Testis (tissue), 3 donors: ENCODE results near the gene LMBR1L. TPM values are rescaled to one million over a fixed set of nuclear protein-coding genes. Genes with fewer than 3 reads are reported as not detected.
A peak's percentile ranks its signal among the peaks of the same experiment; 100 is the strongest.

Source experiments
- DNase-seq: peaks from one replicate; pipeline ENCODE4 v3.0.0-alpha.2; 2019
- H3K27ac ChIP-seq, 2 donors: fragments of 200-600 bp; sonication (generic); one replicate each; pipeline ENCODE4 v1.5.1; 2019
- H3K27me3 ChIP-seq: fragments of 200-600 bp; sonication (generic); one replicate; pipeline ENCODE4 v1.5.1; 2019
- H3K36me3 ChIP-seq: fragments of 200-600 bp; sonication (generic); one replicate; pipeline ENCODE4 v1.5.1; 2017; ENCODE audit warnings: low read depth; ENCODE audit errors: missing control alignments
- H3K4me1 ChIP-seq: fragments of 200-600 bp; sonication (generic); one replicate; pipeline ENCODE4 v1.5.1; 2019
- H3K4me3 ChIP-seq, 2 donors: fragments of 200-600 bp; sonication (generic); one replicate each; pipeline ENCODE4 v1.5.1; 2017 to 2019
- H3K9me3 ChIP-seq: fragments of 200-600 bp; sonication (generic); one replicate; pipeline ENCODE4 v1.5.1; 2017
- CTCF ChIP-seq, 3 experiments: fragments of 450-650 bp in 2 of 3; fragments of 200-600 bp in 1 of 3; sonication (generic) in 1 of 3; IDR thresholded peaks; one replicate each; pipeline ENCODE4 v1.5.1; 2016 to 2019; ENCODE audit warnings: antibody characterized with exemption in 3 of 3, mild to moderate bottlenecking in 2 of 3, moderate library complexity in 1 of 3
- POLR2A ChIP-seq: fragments of 450-650 bp; IDR thresholded peaks from one replicate; pipeline ENCODE4 v1.6.1; 2017; ENCODE audit warnings: antibody characterized with exemption, mild to moderate bottlenecking, moderate library complexity
- WGBS, 2 donors: methylation state at CpG; one replicate each; pipeline ENCODE4 v1.1.5; 2018; 5-methylcytosine and 5-hydroxymethylcytosine counted together
- intact Hi-C: fragments of 100-400 bp; cut with DNase I; formaldehyde crosslinking; loops from one replicate; pipeline ENCODE4 v1.15.1; 2023; ENCODE audit warnings: low total_unique reads
- polyA plus RNA-seq: library from polyadenylated mRNA; stranded (reverse); fragments of 350-450 nt; fragmentation: Illumina TruSeq; extraction: RNeasy Lipid Tissue Mini Kit (QIAGEN cat#74804); gene quantifications from one replicate; pipeline ENCODE4 v1.2.3, GENCODE V29; 2014; ENCODE audit warnings: low read depth, low replicate concordance; ENCODE audit not compliant: insufficient read depth
- total RNA-seq, 2 donors: library from RNA; depleted of rRNA; stranded (reverse); fragments of >200 nt; gene quantifications; one replicate each; pipeline ENCODE4 v1.2.3, GENCODE V29; 2016

Gene LMBR1L
- total and polyA plus RNA-seq, 3 donors from 2014 or later = 178 to 265 (median 223) TPM

- Histone ChIP-seq H3K27ac (no peak overlapping the region), H3K9me3 (no peaks in the 10 kb centered on the region), H3K4me3 (peak overlapping the region; percentile 21 to 35), H3K36me3 (no peaks in the 10 kb centered on the region), H3K27me3 (no peaks in the 10 kb centered on the region), H3K4me1 (peaks cover 58% of the 10 kb centered on the region)
- peak; percentile 64 for DNase-seq
- WGBS, 2 donors = 8% methylated on average over 17 to 58 of the region's 88 CpGs
- peak in 1 of 3 experiments; percentile 11 for TF ChIP-seq CTCF (IDR thresholded peaks at IDR 0.05)
- TF ChIP-seq POLR2A = no peak
- intact Hi-C loops = no loop called here
These were observed 20.6 kb downstream of the LMBR1L start for GRCh38 chr12:49089821-49090773.

- Histone ChIP-seq H3K4me1 (peaks cover 53% of the 10 kb centered on the region), H3K27me3 (no peaks in the 10 kb centered on the region), H3K4me3 (no peak overlapping the region), H3K9me3 (no peaks in the 10 kb centered on the region), H3K27ac (no peak overlapping the region), H3K36me3 (no peaks in the 10 kb centered on the region)
- DNase-seq = no peak
- TF ChIP-seq POLR2A = no peak
- TF ChIP-seq CTCF (IDR thresholded peaks at IDR 0.05) = no peak
- WGBS, 2 donors = 48 to 61% methylated on average over 6 of the region's 6 CpGs
- intact Hi-C loops = no loop called here
These were observed 21.7 kb downstream of the LMBR1L start for GRCh38 chr12:49088932-49089330.

- peak; percentile 74 to 80 (median 76) for TF ChIP-seq CTCF (IDR thresholded peaks at IDR 0.05)
- TF ChIP-seq POLR2A = no peak
- no peak overlapping the region for H3K27ac ChIP-seq
- H3K4me3 ChIP-seq = no peak overlapping the region
- intact Hi-C loops = no loop called here
- peaks cover 53% of the 10 kb centered on the region for H3K4me1 ChIP-seq
- no peaks in the 10 kb centered on the region for H3K36me3 ChIP-seq
- 4 to 5% methylated on average over 14 to 18 of the region's 18 CpGs for WGBS, 2 donors
- DNase-seq = peak; percentile 82
- no peaks in the 10 kb centered on the region for H3K27me3 ChIP-seq
- no peaks in the 10 kb centered on the region for H3K9me3 ChIP-seq
These were observed 22.3 kb downstream of the LMBR1L start for GRCh38 chr12:49088150-49088931.

GRCh38 chr12:49086116-49086515 lies 24.5 kb downstream of the LMBR1L start:
- Histone ChIP-seq H3K9me3 (no peaks in the 10 kb centered on the region), H3K27me3 (no peaks in the 10 kb centered on the region), H3K4me3 (no peak overlapping the region), H3K4me1 (peaks cover 41% of the 10 kb centered on the region), H3K36me3 (no peaks in the 10 kb centered on the region), H3K27ac (peak overlapping the region; percentile 39 to 48)
- DNase-seq = peak; percentile 69
- TF ChIP-seq POLR2A (no peak), CTCF (IDR thresholded peaks at IDR 0.05) (no peak)
- intact Hi-C loops = no loop called here
- 32 to 34% methylated on average over 3 of the region's 3 CpGs for WGBS, 2 donors
